Gastrocnemius medialis (tissue), 4 donors: ENCODE measurements around the gene NELFB. TPM values are rescaled to one million over a fixed set of nuclear protein-coding genes. Genes with fewer than 3 reads are reported as not detected.

Experiments used
- ATAC-seq, 2 donors: fragments of 150-250 bp; one replicate each; pipeline ENCODE4 v1.9.1; 2016
- DNase-seq, 2 donors: peaks; one replicate each; pipeline ENCODE4 v3.0.0-alpha.2; 2019
- H3K27ac ChIP-seq, 4 donors: fragments of 200-600 bp; sonication (generic); 1 replicate in 1 of 4; 2 replicates in 3 of 4; pipeline ENCODE4 v1.5.1; 2016 to 2018; ENCODE audit warnings: mild to moderate bottlenecking in 2 of 4, moderate library complexity in 1 of 4
- H3K27me3 ChIP-seq, 3 donors: fragments of 200-600 bp; sonication (generic) in 2 of 3; 1 replicate in 1 of 3; 2 replicates in 2 of 3; pipeline versions ENCODE4 v1.5.1 to v1.6.0; 2016 to 2019; ENCODE audit warnings: mild to moderate bottlenecking in 1 of 3, moderate library complexity in 1 of 3
- H3K36me3 ChIP-seq, 2 donors: fragments of 200-600 bp; sonication (generic) in 1 of 2; one replicate each; pipeline ENCODE4 v1.5.1; 2017 to 2018
- H3K4me1 ChIP-seq, 2 donors: fragments of 200-600 bp; sonication (generic) in 1 of 2; one replicate each; pipeline ENCODE4 v1.5.1; 2016 to 2017; ENCODE audit warnings: mild to moderate bottlenecking in 2 of 2
- H3K4me3 ChIP-seq, 4 donors: fragments of 200-600 bp; sonication (generic) in 3 of 4; 1 replicate in 1 of 4; 2 replicates in 3 of 4; pipeline ENCODE4 v1.5.1; 2016 to 2019; ENCODE audit warnings: mild to moderate bottlenecking in 2 of 4
- H3K9me3 ChIP-seq, 3 donors: fragments of 200-600 bp; sonication (generic) in 2 of 3; 1 replicate in 1 of 3; 2 replicates in 2 of 3; pipeline ENCODE4 v1.5.1; 2016 to 2019
- CTCF ChIP-seq, 5 experiments: fragments of 450-650 bp in 3 of 5; fragments of 200-600 bp in 2 of 5; sonication (generic) in 2 of 5; IDR thresholded peaks in 4 of 5; conservative IDR thresholded peaks in 1 of 5; 1 replicate in 4 of 5; 2 replicates in 1 of 5; pipeline ENCODE4 v1.5.1; 2016 to 2019; ENCODE audit warnings: antibody characterized with exemption in 5 of 5, mild to moderate bottlenecking in 3 of 5, moderate library complexity in 3 of 5
- POLR2A ChIP-seq, 2 donors: fragments of 450-650 bp; IDR thresholded peaks; one replicate each; pipeline ENCODE4 v1.6.1; 2017; ENCODE audit warnings: antibody characterized with exemption in 2 of 2, mild to moderate bottlenecking in 2 of 2, moderate library complexity in 2 of 2
- in situ Hi-C, 4 donors: fragments of 200-750 bp; cut with MboI; loops; one replicate each; pipeline versions ENCODE4 v1.15.0 to v1.8.0; 2017; ENCODE audit warnings: low sequenced_read_pairs in 4 of 4
- intact Hi-C: fragments of 100-400 bp; cut with DNase I; formaldehyde crosslinking; loops from one replicate; pipeline ENCODE4 v1.15.1; 2023; ENCODE audit warnings: low total_unique reads
- total RNA-seq, 4 donors: library from RNA; depleted of rRNA; stranded (reverse); fragments of >200 nt; gene quantifications; one replicate each; pipeline versions ENCODE4 v1.1.0 to v1.2.3, GENCODE V29; 2016

NELFB gene
- total RNA-seq, 4 donors from 2014 or later = 21.6 to 61.5 (median 39.4) TPM

GRCh38 chr9:137315581-137316011 lies 60.5 kb downstream of the NELFB start:
- Histone ChIP-seq H3K4me3 (peak overlapping the region in 1 of 4 donors; percentile 44), H3K36me3 (no peaks in the 10 kb centered on the region), H3K27me3 (peaks cover 12 to 21% (median 14%) of the 10 kb centered on the region in 3 donors), H3K27ac (peak overlapping the region; percentile 41 to 68 (median 52)), H3K9me3 (no peaks in the 10 kb centered on the region), H3K4me1 (peaks cover 0 to 6% of the 10 kb centered on the region in 2 donors)
- in situ Hi-C loops (no loop called here), intact Hi-C loops (no loop called here)
- ATAC-seq (no peak), DNase-seq (no peak)
- TF ChIP-seq POLR2A (IDR thresholded peaks at IDR 0.05) (no peak), CTCF (IDR thresholded peaks at IDR 0.05 in 4 of 5, conservative IDR thresholded peaks at IDR 0.05 in 1 of 5) (no peak)

GRCh38 chr9:137316012-137316981 lies 61.2 kb downstream of the NELFB start:
- in situ Hi-C loops (no loop called here), intact Hi-C loops (no loop called here)
- peak in 1 of 2 donors; percentile 10 for DNase-seq
- ATAC-seq = no peak
- Histone ChIP-seq H3K4me3 (peak overlapping the region; percentile 14 to 44 (median 38)), H3K27ac (peak overlapping the region; percentile 41 to 70 (median 52)), H3K4me1 (peaks cover 0 to 6% of the 10 kb centered on the region in 2 donors), H3K36me3 (no peaks in the 10 kb centered on the region), H3K9me3 (no peaks in the 10 kb centered on the region), H3K27me3 (peaks cover 12 to 21% (median 14%) of the 10 kb centered on the region in 3 donors)
- TF ChIP-seq CTCF (IDR thresholded peaks at IDR 0.05 in 4 of 5, conservative IDR thresholded peaks at IDR 0.05 in 1 of 5) = no peak
- peak in 1 of 2 donors; percentile 17 for TF ChIP-seq POLR2A (IDR thresholded peaks at IDR 0.05)

- TF ChIP-seq CTCF (IDR thresholded peaks at IDR 0.05 in 4 of 5, conservative IDR thresholded peaks at IDR 0.05 in 1 of 5) (no peak), POLR2A (IDR thresholded peaks at IDR 0.05) (no peak)
- no peaks in the 10 kb centered on the region for H3K36me3 ChIP-seq
- no peak overlapping the region for H3K4me3 ChIP-seq
- peak overlapping the region in 2 of 4 donors; percentile 42 to 70 for H3K27ac ChIP-seq
- in situ Hi-C loops (no loop called here), intact Hi-C loops (no loop called here)
- ATAC-seq = no peak
- peaks cover 12 to 21% (median 14%) of the 10 kb centered on the region in 3 donors for H3K27me3 ChIP-seq
- H3K4me1 ChIP-seq = peaks cover 0 to 6% of the 10 kb centered on the region in 2 donors
- no peak for DNase-seq
- H3K9me3 ChIP-seq = no peaks in the 10 kb centered on the region
Measured at GRCh38 chr9:137317021-137317717, 62.0 kb downstream of the NELFB start.

- in situ Hi-C loops = no loop called here
- intact Hi-C loops = no loop called here
- Histone ChIP-seq H3K27ac (peak overlapping the region in 3 of 4 donors; percentile 42 to 70 (median 66)), H3K36me3 (no peaks in the 10 kb centered on the region), H3K9me3 (no peaks in the 10 kb centered on the region), H3K4me1 (peaks cover 0 to 6% of the 10 kb centered on the region in 2 donors), H3K27me3 (peaks cover 12 to 21% (median 14%) of the 10 kb centered on the region in 3 donors), H3K4me3 (no peak overlapping the region)
- DNase-seq = peak in 1 of 2 donors; percentile 10
- TF ChIP-seq CTCF (IDR thresholded peaks at IDR 0.05 in 4 of 5, conservative IDR thresholded peaks at IDR 0.05 in 1 of 5) (no peak), POLR2A (IDR thresholded peaks at IDR 0.05) (no peak)
- no peak for ATAC-seq
Measured at GRCh38 chr9:137317718-137318511, 62.8 kb downstream of the NELFB start.
